Measurements from ENCODE around the gene CD74.

CD74 gene

GRCh38 chr5:150396267-150396666, 16.4 kb downstream of the CD74 start:
- DNase-seq, result no peak

DNA sequence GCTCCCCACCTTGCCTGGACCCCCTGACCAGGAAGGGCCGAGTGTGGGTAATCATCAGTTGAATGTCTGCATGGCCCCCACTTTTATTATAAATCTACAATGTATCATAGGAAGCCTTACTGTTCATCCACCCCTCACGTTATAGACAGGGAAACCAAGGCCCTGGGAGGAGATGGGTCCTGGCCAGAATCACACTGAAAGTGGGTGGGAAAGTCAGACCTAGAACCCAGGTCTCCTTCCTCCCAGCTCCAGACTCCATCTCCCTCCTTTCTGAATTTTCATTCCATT, 17.1 kb downstream of the CD74 start:
- no peak for DNase-seq

GRCh38 chr5:150394912-150395687, 17.6 kb downstream of the CD74 start:
- DNase-seq, result no peak

GRCh38 chr5:150394131-150394530, 18.6 kb downstream of the CD74 start:
- DNase-seq, result no peak

DNA sequence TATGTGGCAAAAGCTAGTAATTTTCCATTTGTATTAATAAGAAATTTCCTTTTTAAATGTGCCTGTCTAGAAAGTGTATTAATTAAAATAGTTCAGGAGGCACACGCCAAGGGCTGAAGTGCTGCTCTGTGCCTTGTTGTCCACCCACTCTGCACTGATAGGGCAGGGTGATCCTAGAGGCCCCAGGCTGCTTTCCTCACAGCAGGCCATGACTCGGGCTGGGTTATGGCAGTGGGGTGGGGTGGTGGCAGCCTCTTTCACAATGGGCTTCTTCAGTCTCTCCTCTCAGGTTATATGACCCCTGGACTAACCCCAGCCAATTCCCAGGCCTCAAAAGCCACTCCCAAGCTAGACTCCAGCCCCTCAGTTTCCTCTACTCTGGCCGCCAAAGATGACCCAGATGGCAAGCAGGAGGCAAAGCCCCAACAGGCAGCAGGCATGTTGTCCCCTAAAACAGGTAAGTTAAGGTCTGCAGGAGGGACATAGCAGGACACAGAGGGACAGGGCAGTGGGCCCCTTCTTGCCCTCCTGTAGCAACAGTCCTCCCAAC, 19.5 kb downstream of the CD74 start:
- DNase-seq, result no peak

DNA sequence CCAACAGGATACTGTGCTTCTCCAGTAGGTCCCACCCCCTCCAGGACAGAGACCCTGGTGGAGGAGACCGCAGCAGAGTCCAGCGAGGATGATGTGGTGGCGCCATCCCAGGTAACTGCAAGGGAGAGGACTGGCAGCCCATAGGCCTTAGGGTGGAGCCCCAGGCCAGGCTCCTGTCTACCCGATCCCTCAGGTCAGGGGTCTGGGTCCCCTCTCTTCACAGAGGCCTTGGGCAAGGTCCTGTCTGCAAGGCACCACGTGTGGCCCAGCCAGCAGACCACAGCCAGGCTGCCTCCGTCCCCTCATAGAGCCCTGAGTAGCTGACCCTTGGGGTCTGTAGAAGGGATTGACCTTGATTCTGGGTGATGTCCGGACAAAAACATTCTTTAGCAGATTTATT, 20.0 kb downstream of the CD74 start:
- DNase-seq, result no peak

DNA sequence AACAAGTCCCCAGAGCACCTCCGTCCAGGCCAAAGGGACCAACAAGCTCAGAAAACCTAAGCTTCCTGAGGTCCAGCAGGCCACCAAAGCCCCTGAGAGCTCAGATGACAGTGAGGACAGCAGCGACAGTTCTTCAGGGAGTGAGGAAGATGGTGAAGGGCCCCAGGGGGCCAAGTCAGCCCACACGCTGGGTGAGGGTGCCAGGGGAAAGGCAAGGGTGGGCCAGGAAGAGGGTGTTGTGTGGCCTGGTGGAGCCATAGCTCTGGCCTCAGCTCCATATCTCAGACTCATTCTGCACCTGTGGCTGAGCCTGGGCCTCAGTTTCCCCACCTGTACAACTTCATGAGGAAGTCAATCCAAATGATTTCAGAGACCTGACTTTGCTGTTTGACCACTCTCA, 20.7 kb downstream of the CD74 start:
- no peak for DNase-seq

- DNase-seq, result no peak
Observed at GRCh38 chr5:150391064-150391834, 21.5 kb downstream of the CD74 start.

DNA sequence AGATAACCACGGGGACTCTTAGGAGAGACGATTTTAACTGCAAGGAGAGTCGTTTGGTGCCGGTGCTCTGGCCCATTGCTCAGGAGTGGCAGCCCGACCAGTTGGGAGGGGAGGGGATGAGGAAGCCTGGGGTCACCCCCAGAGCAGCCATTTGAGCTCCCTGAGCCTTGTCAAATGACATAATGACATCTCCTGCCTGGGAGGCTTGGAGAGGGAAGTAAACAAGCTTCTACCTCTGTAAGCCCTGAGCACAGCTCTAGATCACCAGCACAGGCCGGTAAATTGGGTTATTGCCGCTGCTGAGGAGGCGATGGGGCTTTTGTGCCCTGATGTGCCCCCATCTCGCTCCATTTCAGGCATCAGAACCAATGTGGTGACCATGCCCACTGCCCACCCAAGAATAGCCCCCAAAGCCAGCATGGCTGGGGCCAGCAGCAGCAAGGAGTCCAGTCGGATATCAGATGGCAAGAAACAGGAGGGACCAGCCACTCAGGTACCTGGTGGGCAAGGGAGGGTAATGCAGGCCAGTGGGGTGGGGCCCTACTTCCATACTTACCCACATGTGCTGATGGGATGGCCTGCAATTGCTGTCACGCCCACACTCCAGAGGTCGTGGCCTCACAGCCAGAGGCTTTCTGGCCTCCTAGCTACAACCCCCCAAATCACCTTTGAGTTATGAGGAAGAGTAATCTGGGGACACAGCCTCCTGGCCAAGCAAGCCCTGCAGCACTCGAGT, 23.0 kb downstream of the CD74 start:
- no peak for DNase-seq

GRCh38 chr5:150386024-150386855, 26.5 kb downstream of the CD74 start:
- no peak for DNase-seq

GRCh38 chr5:150384701-150385100, 28.0 kb downstream of the CD74 start:
- no peak for DNase-seq

- DNase-seq, result no peak
Observed at GRCh38 chr5:150377964-150378694, 34.6 kb downstream of the CD74 start.

DNA sequence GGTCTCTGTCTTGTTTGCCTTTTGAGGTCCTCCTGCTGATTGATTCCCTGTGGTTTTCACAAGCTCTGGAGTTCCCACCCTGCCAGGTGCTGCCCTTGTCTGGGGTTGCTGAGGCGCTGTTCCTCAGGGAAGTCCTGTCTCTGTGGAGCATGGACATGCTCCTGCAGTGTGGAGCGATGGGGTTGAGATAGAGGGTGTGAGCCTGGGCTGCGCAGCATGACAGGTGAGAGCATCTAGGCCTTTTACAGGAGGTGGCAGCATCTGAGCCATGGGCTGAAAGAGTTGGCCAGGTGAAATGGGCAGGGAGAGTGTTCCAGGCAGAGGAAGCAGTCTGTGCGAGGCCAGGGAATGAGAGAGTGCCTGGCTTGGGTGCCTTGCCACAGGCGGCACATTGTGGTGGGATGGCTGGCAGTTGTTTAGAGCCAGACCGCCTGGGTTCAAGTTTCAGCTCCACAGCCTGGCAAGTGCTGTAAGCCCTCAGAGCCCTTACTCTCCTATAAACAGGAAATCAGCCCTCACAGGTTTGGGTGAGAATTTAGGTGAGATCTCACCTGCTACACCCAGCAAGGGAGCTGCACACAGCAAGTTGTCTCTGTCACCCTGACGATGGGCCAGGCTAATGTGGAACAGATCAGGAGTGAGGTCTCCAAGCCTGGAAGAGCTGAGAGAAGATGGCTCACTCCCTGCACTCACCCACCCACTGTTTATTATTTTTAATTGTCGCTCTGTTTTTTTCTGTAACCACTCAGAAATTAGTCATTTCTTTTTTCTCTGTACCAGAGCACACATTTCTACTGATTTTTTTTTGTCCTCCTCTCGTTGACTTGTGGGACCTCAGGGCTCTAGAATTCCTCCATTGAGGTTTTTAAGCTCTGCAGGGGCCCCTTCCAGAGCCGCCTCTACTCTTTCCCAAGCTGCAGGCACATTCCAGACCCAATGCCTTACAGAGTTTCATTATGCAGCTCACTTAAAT, 35.6 kb downstream of the CD74 start:
- DNase-seq, result no peak

DNA sequence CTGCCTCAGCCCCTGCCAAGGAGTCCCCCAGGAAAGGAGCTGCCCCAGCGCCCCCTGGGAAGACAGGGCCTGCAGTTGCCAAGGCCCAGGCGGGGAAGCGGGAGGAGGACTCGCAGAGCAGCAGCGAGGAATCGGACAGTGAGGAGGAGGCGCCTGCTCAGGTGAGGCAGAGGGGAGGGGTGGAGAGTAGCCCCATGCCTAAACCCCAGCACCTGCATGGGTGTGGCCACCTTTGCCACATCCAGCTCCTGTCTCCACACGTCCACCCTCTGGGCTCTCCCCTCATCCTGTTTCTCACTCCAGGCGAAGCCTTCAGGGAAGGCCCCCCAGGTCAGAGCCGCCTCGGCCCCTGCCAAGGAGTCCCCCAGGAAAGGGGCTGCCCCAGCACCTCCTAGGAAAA, 38.1 kb downstream of the CD74 start:
- DNase-seq, result no peak

- DNase-seq, result no peak
Observed at GRCh38 chr5:150372639-150373038, 40.1 kb downstream of the CD74 start.

GRCh38 chr5:150368526-150368925, 44.2 kb downstream of the CD74 start:
- no peak for DNase-seq

GRCh38 chr5:150364004-150364403, 48.7 kb downstream of the CD74 start:
- no peak for DNase-seq

DNA sequence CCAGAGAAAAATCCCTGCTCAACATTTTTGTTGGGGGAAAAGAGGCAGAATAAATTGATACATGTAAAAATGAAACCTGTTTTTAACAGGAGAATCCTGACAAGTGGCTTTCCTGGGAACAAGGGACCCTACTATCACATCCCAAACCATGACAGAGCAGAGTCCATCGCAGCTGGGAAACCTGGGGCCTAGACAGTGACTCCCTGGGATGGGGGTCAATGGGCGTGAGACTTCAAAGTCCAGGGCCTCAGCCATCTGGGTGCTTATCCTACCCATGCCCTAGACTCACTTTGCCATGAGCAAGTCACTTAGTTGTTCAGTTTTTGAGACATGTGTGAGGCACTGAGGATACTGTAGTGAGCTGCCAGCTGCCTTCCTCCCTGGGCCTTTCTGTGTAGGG, 49.5 kb downstream of the CD74 start:
- DNase-seq, result no peak

GRCh38 chr5:150361301-150361700, 51.4 kb downstream of the CD74 start:
- no peak for DNase-seq

DNA sequence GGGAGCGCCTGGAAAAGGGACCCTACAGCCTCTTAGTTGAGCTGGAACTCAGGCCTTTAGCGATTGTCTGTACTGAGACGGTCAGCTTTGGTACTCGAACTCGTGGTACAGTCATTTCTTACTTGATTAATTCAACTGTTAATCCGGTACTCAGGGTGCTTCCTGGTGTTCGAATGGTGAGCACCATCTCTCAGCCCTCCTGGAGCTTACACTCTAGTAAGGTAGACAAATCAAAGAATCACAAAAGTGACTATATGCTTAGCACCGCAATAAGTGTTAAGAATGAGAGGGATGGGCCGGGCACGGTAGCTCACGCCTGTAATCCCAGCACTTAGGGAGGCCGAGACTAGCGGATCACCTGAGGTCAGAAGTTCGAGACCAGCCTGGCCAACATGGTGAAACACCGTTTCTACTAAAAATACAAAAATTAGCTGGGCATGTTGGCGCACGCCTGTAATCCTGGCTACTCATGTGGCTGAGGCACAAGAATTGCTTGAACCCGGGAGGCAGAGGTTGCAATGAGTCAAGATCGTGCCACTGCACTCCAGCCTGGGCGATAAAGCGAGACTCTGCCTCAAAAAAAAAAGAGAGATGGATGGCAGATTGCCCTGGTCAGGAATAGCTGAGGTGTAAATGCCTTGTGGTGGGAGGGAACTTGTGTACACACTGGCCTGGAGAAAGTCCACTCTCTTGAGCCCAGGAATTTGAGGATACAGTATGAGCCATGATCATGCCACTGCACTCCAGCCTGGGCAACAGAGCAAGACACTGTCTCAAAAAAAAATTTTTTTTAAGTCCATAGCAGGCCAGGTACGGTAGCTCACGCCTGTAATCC, 54.2 kb downstream of the CD74 start:
- no peak for DNase-seq

Measured in NCI-H510A (cell line).